VCaP (cell line): ENCODE results near the gene TAS2R1.

ENCODE experiments used
- H3K27ac ChIP-seq: fragments of 450-650 bp; 2 replicates; pipeline ENCODE4 v1.5.1; 2017
- TF ChIP-seq, protein P1 (sequence below): fragments of 450-650 bp; conservative IDR thresholded peaks from 2 replicates; pipeline ENCODE4 v1.5.1; 2017; ENCODE audit warnings: mild to moderate bottlenecking, moderate library complexity

Gene TAS2R1

DNA sequence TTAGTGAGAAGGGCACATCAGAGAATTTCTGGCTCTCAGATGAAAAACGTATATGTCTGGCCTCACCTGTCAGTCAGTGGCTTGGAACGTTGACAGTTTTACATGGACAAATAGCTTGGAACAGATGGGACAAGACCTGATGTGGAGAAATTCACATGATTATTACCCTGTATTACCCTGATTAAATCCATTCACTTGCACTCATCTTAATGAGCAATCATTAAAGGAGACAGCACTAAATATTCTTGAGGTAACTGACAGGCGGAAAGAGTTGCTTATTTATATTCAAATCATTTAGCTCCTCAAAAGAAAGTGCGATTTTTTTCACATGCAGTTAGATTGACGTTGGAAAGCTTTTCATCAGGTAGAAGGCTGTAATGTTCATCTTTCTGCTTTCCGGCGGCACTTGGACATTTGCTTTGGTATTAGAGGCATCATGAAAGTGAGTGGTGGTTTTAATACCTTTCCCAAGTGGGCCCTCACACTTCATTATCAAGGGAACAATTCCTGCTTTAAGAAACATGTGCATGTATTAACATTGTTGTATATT lies 11.7 kb upstream of the TAS2R1 start:
- H3K27ac ChIP-seq, result no peak overlapping the region
- TF ChIP-seq, protein P1, sequence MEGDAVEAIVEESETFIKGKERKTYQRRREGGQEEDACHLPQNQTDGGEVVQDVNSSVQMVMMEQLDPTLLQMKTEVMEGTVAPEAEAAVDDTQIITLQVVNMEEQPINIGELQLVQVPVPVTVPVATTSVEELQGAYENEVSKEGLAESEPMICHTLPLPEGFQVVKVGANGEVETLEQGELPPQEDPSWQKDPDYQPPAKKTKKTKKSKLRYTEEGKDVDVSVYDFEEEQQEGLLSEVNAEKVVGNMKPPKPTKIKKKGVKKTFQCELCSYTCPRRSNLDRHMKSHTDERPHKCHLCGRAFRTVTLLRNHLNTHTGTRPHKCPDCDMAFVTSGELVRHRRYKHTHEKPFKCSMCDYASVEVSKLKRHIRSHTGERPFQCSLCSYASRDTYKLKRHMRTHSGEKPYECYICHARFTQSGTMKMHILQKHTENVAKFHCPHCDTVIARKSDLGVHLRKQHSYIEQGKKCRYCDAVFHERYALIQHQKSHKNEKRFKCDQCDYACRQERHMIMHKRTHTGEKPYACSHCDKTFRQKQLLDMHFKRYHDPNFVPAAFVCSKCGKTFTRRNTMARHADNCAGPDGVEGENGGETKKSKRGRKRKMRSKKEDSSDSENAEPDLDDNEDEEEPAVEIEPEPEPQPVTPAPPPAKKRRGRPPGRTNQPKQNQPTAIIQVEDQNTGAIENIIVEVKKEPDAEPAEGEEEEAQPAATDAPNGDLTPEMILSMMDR, result no peak

DNA sequence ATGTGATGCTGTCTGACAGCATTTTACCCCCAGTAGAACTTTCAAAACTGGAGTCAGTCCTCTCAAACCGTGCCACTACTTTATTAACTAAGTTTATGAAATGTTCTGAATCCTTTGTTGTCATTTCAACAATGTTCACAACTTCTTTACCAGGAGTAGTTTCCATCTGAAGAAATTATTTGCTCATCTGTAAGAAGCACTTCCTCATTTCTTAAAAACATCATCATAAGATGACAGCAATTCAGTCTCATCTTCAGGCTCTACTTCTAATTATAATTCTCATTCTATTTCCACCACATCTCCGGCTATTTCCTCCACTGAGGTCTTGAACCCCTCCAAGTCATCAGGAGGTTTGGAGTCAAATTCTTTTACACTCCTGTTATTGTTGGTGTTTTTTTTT lies 2.3 kb upstream of the TAS2R1 start:
- TF ChIP-seq, protein P1, result no peak

DNA sequence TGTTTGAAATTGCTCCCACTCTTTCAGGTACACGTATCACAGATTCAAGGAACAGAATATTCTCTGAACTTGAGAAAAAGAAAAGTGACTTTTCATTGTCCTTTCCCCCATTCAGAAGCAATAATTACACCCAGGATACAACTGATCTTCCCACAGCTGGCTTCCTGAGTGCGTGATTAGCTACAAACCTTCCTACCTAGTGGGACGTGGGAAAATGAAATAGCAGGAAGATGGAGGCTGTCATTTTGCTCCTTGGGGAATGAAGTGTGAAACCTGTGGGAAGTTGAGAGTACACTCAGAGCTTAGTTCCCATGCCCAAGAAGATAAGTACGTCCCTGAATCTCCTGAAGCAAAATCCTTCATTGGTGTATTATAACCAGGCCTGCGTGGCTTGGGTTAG lies 2.6 kb downstream of the TAS2R1 start:
- H3K27ac ChIP-seq, result no peak overlapping the region
- TF ChIP-seq, protein P1, result no peak

More for the DNA sequence above, 2.3 kb upstream of the TAS2R1 start:
- no peak overlapping the region for H3K27ac ChIP-seq

DNA sequence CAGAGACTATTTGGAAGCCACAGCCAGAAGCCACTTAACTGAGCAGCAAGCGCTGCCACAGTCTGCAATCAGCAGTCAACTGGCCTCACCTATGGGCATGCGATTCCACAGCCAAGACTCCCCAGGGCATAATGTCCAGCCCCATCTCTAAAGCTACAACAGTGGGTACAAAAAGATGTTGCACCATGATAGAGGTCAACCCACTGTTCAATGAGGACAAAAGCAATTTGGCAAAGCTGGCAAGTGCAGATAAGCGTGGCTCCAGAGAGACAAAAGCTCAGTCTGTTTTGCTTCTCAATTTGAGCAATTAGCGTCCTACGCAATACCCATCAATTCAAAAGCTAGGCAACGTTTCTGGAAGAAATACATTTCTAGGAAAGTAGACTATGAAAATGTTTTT lies 3.2 kb downstream of the TAS2R1 start:
- TF ChIP-seq, protein P1, result no peak
- H3K27ac ChIP-seq, result no peak overlapping the region

DNA sequence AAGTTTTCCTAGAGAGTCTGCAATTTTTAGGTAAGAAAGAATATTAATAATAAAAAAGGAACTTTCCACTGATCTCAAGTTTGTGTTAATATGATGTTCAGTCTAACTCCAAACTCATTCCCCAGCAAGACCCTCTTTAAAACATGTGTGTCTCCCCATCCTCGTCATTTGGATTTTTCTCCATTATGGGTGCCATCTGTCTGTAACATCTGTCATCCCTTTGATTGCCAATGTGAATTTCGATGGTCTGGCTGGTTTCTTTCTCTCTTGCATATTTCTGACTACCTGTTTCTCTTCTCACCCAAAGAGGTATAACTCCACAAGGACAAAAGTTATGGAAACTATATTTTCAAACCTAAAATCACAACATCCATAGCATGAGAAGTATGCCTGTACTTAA lies 4.4 kb downstream of the TAS2R1 start:
- TF ChIP-seq, protein P1, result no peak
- no peak overlapping the region for H3K27ac ChIP-seq

DNA sequence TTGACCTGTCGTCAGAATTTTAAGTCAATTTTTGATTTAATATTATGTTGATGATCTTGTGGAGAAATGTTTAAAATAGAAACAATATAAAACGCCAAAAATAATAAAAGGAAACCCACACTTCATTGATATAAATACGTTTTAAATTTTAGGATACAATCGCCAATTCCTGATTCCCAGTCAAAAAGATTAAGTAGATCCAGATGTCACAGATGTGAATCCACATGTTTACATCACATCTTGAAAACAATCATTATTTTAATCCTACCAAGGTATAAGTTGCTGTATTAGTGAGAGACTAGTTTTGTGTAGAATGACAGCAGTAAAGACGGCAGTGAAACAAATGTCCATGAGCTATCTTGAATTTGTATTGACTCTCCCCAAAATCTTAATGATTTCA lies 4.9 kb downstream of the TAS2R1 start:
- TF ChIP-seq, protein P1, result no peak
- no peak overlapping the region for H3K27ac ChIP-seq

DNA sequence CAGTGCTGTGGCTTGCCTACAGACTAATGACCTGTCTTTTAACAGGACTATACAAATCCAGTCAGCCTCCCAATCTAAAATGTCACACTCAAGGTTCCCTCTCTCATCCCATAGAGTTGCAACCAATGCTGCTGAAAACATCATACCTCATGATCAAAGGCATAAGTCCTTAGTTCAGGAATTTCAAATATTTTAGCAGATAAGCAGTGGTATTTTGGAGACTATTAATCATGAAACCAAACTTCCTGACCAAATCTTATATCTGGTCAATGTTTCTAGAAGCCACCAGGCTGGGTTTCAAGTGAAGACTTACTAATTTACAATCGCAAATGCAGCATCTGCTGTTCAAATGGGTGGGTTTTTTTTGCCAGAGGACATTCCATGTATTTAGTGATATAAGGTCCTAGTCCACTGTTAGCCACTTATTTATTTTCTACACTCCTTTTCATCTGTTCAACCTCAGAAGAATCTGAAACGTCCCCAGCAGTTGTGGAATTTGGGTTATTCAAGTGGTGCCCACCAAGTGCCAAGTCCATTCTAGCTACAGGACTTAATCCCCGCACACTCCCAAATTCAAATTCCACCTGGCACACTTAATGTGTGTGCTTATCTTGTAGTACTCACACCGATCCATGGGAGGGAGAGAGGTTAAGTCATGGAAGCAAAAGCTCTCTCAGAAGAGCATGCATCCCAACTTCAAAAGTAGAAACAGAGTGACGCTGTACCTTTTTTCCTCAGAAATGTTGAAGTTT lies 5.8 kb downstream of the TAS2R1 start:
- no peak overlapping the region for H3K27ac ChIP-seq
- TF ChIP-seq, protein P1, result no peak
